ENCODE results near the gene CHMP6.

DNA sequence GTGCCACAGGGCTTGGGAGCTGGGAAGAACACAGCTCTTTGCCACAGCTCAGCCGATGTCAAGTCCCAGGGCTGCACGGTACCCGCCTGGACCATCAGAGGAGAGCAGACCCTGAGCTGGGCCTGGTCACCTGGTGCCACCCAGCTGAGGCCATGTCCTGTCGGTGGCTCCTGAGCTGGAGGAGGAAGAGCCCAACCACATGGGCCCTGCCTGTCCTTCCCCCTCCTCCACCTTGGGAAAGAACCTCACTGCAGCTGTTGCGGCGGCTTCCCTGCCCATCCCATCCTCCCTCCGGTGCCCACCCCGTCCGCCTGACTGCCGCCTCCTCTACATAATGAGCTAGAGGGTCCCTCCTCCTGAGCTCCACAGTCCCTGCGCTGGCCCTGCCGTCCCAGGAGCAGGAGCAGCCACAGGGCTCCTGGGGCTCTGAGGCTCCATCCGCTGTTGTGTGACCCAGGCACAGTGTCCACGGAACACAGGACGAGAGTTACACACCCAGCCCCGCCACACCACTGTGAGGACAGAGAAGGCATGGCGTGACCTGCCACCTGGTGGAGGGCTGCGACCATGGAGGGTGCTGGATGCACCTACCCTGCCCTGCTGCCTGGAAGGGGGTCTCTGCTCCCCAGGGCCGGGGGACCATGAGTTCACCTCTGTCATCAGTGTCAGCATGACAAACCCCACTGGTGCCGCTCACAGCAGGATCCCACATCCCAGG is 21.4 kb upstream of the CHMP6 start:
- TF ChIP-seq, protein P1, sequence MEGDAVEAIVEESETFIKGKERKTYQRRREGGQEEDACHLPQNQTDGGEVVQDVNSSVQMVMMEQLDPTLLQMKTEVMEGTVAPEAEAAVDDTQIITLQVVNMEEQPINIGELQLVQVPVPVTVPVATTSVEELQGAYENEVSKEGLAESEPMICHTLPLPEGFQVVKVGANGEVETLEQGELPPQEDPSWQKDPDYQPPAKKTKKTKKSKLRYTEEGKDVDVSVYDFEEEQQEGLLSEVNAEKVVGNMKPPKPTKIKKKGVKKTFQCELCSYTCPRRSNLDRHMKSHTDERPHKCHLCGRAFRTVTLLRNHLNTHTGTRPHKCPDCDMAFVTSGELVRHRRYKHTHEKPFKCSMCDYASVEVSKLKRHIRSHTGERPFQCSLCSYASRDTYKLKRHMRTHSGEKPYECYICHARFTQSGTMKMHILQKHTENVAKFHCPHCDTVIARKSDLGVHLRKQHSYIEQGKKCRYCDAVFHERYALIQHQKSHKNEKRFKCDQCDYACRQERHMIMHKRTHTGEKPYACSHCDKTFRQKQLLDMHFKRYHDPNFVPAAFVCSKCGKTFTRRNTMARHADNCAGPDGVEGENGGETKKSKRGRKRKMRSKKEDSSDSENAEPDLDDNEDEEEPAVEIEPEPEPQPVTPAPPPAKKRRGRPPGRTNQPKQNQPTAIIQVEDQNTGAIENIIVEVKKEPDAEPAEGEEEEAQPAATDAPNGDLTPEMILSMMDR (conservative IDR thresholded peaks at IDR 0.05; ENCODE audit: low read length) = peak; percentile 70
- TF ChIP-seq EZH2phosphoT487 (IDR thresholded peaks at IDR 0.05; ENCODE audit: borderline replicate concordance, low read depth, low read length) = no peak

Measured in OCI-LY7 (cell line).